22Rv1 (cell line): ENCODE results near the gene ZNF180.
"Not testable (repeated sequence)": the region's sequence is repeated elsewhere in the genome, so short reads cannot be mapped to it uniquely, and the experiment has no call there.

Source experiments
- H3K27ac ChIP-seq: fragments of 450-650 bp; 2 replicates; pipeline ENCODE4 v1.5.1; 2017
- CTCF ChIP-seq: fragments of 450-650 bp; IDR thresholded peaks from 2 replicates; pipeline ENCODE4 v1.5.1; 2017; ENCODE audit warnings: mild to moderate bottlenecking
- ZFX ChIP-seq: fragments of 450-650 bp; IDR thresholded peaks from 2 replicates; pipeline ENCODE4 v1.6.1; 2017; ENCODE audit warnings: antibody characterized with exemption, borderline replicate concordance

ZNF180 gene

GRCh38 chr19:44498988-44499387 is 1.3 kb downstream of the ZNF180 start:
- no peak overlapping the region for H3K27ac ChIP-seq
- TF ChIP-seq ZFX (no peak), CTCF (no peak)

- no peak overlapping the region for H3K27ac ChIP-seq
- no peak for TF ChIP-seq CTCF
- TF ChIP-seq ZFX: no peak
Observed at GRCh38 chr19:44496711-44497110, 3.6 kb downstream of the ZNF180 start.

- H3K27ac ChIP-seq: no peak overlapping the region
- TF ChIP-seq CTCF (no peak), ZFX (no peak)
Observed at GRCh38 chr19:44476559-44477408, 23.5 kb downstream of the ZNF180 start.

- H3K27ac ChIP-seq: not testable (repeated sequence)
Observed at GRCh38 chr19:44468730-44469129, 31.6 kb downstream of the ZNF180 start.

GRCh38 chr19:44462600-44463286 is 37.6 kb downstream of the ZNF180 start:
- H3K27ac ChIP-seq: not testable (repeated sequence)

- not testable (repeated sequence) for H3K27ac ChIP-seq
Observed at GRCh38 chr19:44456016-44456415, 44.3 kb downstream of the ZNF180 start.

- H3K27ac ChIP-seq: no peak overlapping the region
- TF ChIP-seq CTCF: no peak
- no peak for TF ChIP-seq ZFX
Observed at GRCh38 chr19:44455100-44455499, 45.2 kb downstream of the ZNF180 start.

GRCh38 chr19:44452367-44452766 is 48.0 kb downstream of the ZNF180 start:
- H3K27ac ChIP-seq: no peak overlapping the region
- no peak for TF ChIP-seq ZFX

- no peak overlapping the region for H3K27ac ChIP-seq
- TF ChIP-seq CTCF (no peak), ZFX (no peak)
Observed at GRCh38 chr19:44451687-44452086, 48.6 kb downstream of the ZNF180 start.
